GM06990 (cell line): ENCODE results near the gene JADE1.

Experiments
- DNase-seq: peaks from one replicate; pipeline ENCODE4 v3.0.0-alpha.2; 2011; ENCODE audit not compliant: insufficient read length; ENCODE audit errors: extremely low read depth
- H3K27me3 ChIP-seq: replicated peaks from 2 replicates; pipeline ENCODE4 v1.6.0; 2011; ENCODE audit warnings: low read length; ENCODE audit not compliant: control insufficient read depth, insufficient read depth
- H3K36me3 ChIP-seq: 2 replicates; pipeline ENCODE4 v1.5.1; 2011; ENCODE audit warnings: low read length; ENCODE audit not compliant: control insufficient read depth, insufficient read depth
- H3K4me3 ChIP-seq: replicated peaks from 2 replicates; pipeline ENCODE4 v1.5.1; 2011; ENCODE audit warnings: low read depth, mild to moderate bottlenecking, control low read depth, low read length
- TF ChIP-seq, protein P1 (sequence below): IDR thresholded peaks from 2 replicates; pipeline ENCODE4 v1.5.1; 2011; ENCODE audit warnings: low read length, control low read depth, mild to moderate bottlenecking, inconsistent platforms; ENCODE audit not compliant: insufficient read depth, poor library complexity, severe bottlenecking

JADE1 gene

DNA sequence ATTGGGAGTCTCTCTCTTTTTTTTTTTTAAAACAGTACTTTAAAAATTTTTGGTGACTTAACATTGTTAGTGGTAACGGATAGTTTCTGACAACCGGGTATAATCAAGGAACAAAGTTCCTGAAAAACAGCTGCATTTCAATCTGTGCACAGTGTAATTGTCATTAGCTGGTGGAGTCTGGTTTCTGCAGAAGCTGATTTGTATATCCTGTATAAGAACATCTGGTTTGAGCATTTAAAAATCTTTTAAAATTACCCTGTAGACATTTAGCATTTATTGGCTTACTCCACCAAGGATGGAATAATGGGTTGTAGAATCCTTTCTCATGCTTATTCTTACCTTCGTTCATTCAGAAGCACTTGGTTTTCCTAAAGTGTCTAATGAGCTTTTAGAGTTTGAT is 11.2 kb downstream of the JADE1 start:
- Histone ChIP-seq H3K27me3 (no peaks in the 10 kb centered on the region), H3K36me3 (no peaks in the 10 kb centered on the region), H3K4me3 (no peak overlapping the region)
- TF ChIP-seq, protein P1, sequence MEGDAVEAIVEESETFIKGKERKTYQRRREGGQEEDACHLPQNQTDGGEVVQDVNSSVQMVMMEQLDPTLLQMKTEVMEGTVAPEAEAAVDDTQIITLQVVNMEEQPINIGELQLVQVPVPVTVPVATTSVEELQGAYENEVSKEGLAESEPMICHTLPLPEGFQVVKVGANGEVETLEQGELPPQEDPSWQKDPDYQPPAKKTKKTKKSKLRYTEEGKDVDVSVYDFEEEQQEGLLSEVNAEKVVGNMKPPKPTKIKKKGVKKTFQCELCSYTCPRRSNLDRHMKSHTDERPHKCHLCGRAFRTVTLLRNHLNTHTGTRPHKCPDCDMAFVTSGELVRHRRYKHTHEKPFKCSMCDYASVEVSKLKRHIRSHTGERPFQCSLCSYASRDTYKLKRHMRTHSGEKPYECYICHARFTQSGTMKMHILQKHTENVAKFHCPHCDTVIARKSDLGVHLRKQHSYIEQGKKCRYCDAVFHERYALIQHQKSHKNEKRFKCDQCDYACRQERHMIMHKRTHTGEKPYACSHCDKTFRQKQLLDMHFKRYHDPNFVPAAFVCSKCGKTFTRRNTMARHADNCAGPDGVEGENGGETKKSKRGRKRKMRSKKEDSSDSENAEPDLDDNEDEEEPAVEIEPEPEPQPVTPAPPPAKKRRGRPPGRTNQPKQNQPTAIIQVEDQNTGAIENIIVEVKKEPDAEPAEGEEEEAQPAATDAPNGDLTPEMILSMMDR: no peak
- DNase-seq: no peak

DNA sequence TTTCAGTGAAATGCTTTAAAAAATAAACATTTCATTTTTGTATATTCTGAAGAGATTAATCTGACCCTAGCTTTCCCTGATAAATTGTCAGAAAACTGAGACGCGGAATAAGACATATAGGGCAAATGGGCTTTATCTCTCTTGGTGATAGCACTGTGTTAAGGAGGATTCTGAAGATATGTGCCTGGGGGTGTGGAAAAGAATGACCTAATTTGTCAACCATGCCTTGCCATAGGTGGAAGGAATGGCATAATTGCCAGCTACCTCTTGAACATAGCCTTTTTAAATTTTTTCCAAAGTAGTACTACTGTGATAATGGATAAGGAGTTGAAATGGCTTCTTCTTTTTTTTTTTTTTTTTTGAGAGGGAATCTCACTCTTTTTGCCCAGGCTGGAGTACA is 11.7 kb downstream of the JADE1 start:
- TF ChIP-seq, protein P1: no peak
- H3K36me3 ChIP-seq: no peaks in the 10 kb centered on the region
- H3K4me3 ChIP-seq: no peak overlapping the region
- H3K27me3 ChIP-seq: no peaks in the 10 kb centered on the region
- DNase-seq: no peak

DNA sequence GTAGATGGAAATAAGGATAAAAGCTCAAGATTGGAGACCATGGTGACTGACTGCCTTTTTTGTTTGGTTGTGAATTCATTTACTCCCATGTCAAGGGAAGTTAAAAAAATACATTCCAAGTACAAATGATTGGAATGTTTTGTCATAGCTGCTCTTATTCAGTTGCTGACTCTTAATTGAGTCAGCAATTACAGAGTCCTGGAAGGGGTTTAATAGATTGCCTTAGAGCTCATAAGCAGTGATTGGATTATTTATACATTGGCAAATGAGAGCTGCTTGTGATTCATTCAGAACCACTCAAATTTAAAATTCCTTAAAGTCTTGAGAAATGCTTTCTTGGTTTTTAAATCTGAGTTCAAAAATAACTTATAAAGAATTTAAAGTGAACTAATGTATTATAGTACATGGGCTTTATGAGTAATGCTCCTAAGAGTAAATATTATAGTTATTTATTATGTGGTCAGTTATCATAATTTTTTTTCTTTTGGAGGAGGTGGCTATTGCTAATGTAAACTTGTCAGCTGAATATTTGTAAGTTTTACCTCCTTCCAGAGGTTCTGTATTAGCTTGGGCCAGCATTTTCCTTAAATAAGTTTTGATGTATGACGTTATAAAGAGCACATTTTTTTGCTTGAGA is 13.6 kb downstream of the JADE1 start:
- no peaks in the 10 kb centered on the region for H3K27me3 ChIP-seq
- no peak overlapping the region for H3K4me3 ChIP-seq
- no peaks in the 10 kb centered on the region for H3K36me3 ChIP-seq
- TF ChIP-seq, protein P1: no peak
- DNase-seq: no peak

DNA sequence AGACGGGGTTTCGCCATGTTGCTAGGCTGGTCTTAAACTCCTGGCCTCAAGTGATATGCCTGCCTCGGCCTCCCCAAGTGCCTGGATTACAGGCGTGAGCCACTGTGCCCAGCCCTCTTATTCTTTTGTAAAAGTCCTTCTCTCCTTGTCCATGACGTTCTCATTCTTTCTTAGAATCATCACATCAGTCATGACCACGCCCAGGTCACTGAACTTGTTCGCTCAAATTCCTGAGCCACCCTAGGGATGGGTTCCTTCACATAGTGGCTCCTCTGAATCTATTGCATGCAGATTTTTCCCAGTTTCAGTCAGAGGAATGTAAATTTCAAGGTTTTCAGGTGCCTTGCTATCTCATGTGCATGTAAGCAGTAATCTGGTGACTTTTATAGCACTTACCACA is 15.7 kb downstream of the JADE1 start:
- Histone ChIP-seq H3K36me3 (0 out of 2 replicates have a peak, but pooled peaks cover 2% of the 10 kb centered on the region), H3K27me3 (no peaks in the 10 kb centered on the region), H3K4me3 (no peak overlapping the region)
- DNase-seq: no peak
- TF ChIP-seq, protein P1: no peak

DNA sequence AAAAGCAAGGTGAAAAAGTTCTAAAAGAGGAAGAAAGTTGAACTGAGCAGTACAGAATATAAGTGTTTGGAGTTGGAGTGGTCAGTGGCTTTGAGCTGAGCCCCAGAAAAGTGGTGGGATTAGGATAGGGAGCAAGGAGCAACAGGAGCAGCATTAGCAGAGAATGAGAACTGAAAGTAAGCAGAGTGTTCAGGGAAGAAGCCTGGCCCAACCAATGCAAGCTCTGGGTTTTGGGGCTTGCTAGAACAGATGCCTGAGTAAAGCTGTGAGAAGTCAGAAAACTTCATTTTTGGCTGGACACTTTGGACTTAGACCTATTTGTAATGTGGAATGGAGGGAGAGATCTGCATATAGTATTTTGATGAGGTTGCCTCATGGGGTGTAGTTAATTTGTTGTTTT is 17.8 kb downstream of the JADE1 start:
- H3K27me3 ChIP-seq: no peaks in the 10 kb centered on the region
- H3K36me3 ChIP-seq: 0 out of 2 replicates have a peak, but pooled peaks cover 2% of the 10 kb centered on the region
- DNase-seq: no peak
- TF ChIP-seq, protein P1: no peak
- no peak overlapping the region; the same call in 1 of the 2 replicates for H3K4me3 ChIP-seq
